ENCODE results near the gene PSMD10. TPM values are rescaled to one million over a fixed set of nuclear protein-coding genes. Genes with fewer than 3 reads are reported as not detected.

PSMD10 gene
- total RNA-seq, 4 donors from 2014 or later, result 23.4 to 42.5 (median 36.0) TPM

DNA sequence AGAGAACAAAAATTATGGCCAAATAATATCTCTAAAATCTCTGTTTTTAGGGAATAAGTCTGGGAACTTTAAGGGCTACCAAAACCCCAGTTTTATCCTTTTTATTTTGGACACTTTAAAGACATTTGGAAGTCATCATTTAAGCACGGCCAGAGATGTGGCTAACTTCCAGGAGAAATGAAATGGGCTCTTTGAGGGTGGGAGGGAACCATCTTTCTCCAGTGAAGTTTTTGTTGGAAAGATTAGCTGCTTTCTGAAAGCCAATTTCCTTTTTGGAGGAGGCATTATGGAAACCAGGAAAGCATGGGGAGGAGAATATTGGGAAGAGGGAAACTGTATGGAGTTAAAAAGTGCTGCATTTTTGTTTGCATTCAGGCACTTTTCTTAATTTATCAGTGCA, 41.7 kb downstream of the PSMD10 start:
- intact Hi-C loops (cut with DNase I; ENCODE audit: low total_unique reads), result no loop called here
- DNase-seq (ENCODE audit: low spot score in 2 of 2), result no peak
- TF ChIP-seq, protein P1, sequence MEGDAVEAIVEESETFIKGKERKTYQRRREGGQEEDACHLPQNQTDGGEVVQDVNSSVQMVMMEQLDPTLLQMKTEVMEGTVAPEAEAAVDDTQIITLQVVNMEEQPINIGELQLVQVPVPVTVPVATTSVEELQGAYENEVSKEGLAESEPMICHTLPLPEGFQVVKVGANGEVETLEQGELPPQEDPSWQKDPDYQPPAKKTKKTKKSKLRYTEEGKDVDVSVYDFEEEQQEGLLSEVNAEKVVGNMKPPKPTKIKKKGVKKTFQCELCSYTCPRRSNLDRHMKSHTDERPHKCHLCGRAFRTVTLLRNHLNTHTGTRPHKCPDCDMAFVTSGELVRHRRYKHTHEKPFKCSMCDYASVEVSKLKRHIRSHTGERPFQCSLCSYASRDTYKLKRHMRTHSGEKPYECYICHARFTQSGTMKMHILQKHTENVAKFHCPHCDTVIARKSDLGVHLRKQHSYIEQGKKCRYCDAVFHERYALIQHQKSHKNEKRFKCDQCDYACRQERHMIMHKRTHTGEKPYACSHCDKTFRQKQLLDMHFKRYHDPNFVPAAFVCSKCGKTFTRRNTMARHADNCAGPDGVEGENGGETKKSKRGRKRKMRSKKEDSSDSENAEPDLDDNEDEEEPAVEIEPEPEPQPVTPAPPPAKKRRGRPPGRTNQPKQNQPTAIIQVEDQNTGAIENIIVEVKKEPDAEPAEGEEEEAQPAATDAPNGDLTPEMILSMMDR (IDR thresholded peaks at IDR 0.05), result no peak
- no peak for TF ChIP-seq POLR2A (IDR thresholded peaks at IDR 0.05)
- H3K4me3 ChIP-seq (ENCODE audit: low read depth, poor library complexity, severe bottlenecking), result no peak overlapping the region
- 37 to 38% methylated on average over 1 of the region's 1 CpG for WGBS, 2 donors

DNA sequence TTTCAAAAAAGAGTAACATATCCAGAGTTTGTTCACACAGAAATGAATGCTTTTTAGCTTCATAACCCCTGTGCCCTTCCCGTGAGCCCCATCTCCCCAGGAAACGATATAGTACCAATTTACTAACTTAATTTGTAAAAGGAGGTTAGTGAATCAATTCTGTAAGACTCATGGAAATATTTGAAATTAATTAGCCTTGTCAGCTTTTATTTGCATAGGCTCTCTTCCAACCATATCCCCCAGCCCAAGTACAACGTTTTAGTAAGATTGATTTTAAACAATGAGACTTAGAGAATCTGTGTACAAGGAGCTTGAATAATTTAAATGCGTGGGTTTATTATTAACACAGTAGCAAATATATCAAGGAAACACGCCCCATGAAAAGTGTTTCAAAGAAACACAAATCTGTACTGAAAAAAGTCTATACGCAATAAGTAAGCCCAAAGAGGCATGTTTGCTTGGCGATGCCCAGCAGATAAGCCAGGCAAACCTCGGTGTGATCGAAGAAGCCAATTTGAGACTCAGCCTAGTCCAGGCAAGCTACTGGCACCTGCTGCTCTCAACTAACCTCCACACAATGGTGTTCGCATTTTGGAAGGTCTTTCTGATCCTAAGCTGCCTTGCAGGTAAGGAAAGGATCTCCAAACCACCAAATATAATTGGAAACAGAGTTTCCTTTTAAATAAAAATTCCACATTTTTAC, 46.6 kb downstream of the PSMD10 start, which contains the start of gene VSIG1:
VSIG1 (plus strand) TSS at position 512 of the 703 bp plus-strand sequence; CDS start at position 578, 66 bp downstream.
- TF ChIP-seq POLR2A (IDR thresholded peaks at IDR 0.05), result no peak
- TF ChIP-seq, protein P1 (IDR thresholded peaks at IDR 0.05), result no peak
- no peak within 1 kb of the TSS for H3K4me3 ChIP-seq (ENCODE audit: low read depth, poor library complexity, severe bottlenecking)
- 75 to 87% methylated on average over 10 of the region's 10 CpGs for WGBS, 2 donors
- intact Hi-C loops (cut with DNase I; ENCODE audit: low total_unique reads), result no loop called here
- no peak for DNase-seq (ENCODE audit: low spot score in 2 of 2)

DNA sequence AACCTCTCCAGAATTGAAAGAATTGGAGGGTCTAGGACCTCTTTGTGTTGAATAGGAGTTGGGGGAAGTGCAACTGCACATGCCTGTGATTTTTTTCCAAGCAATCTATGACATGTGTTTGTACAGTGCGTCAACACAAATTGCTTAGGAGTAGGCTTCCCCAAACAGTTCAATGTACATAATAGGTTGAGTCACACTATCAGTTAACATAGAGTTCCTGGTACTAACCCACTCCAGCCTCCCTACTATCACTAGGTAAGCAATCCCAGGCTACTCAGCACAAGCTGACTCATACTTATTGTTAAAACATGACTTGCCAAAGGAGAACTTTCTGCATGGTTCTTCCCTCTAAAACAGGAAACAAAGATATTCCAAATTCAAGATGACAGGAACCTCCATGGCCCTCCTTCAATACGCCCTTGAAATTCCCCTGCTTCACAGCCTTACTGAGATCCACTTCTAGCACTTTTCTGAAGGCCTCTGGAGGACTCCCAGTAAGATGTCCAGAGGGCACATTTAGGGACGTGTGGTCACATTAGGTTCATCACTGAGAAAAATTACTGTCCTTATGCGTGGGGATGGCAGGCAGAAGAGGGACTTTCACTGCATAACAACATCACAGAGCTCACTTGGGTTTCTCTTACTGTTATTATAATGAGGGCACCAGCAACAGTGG, 54.9 kb downstream of the PSMD10 start:
- H3K4me3 ChIP-seq (ENCODE audit: low read depth, poor library complexity, severe bottlenecking), result no peak overlapping the region
- no peak for DNase-seq (ENCODE audit: low spot score in 2 of 2)
- intact Hi-C loops (cut with DNase I; ENCODE audit: low total_unique reads), result no loop called here
- WGBS, 2 donors, result 60 to 73% methylated on average over 4 of the region's 4 CpGs
- TF ChIP-seq, protein P1 (IDR thresholded peaks at IDR 0.05), result no peak
- no peak for TF ChIP-seq POLR2A (IDR thresholded peaks at IDR 0.05)

DNA sequence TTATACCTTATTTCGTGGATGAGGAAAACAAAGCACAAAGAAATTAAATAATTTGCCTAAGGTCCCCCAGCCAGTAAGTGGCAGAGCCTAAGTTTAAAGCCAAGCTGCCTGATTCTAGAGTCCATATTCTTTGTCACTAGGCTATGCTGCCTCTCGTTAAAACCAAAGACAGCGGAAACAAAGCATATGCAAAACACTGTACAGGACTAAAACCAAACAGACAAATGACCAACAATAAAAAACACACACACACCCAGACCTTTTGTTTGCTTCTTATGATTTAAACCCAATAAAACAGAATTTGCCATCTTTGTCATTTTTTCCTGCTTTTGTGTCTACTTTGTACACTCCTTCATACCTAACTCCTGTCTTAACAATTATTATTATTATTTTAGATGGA, 56.6 kb downstream of the PSMD10 start:
- 73 to 88% methylated on average over 3 of the region's 3 CpGs for WGBS, 2 donors

More for the DNA sequence above, 56.6 kb downstream of the PSMD10 start:
- intact Hi-C loops (cut with DNase I; ENCODE audit: low total_unique reads), result no loop called here
- H3K4me3 ChIP-seq (ENCODE audit: low read depth, poor library complexity, severe bottlenecking), result no peak overlapping the region
- no peak for DNase-seq (ENCODE audit: low spot score in 2 of 2)
- TF ChIP-seq POLR2A (IDR thresholded peaks at IDR 0.05), result no peak
- TF ChIP-seq, protein P1 (IDR thresholded peaks at IDR 0.05), result no peak

Other genes with a start within 250 kb of the PSMD10 start
- gene TEX13B, start 109.2 kb downstream of the PSMD10 start, total RNA-seq, result not detected
- 1 to 10 TPM in 2 of 4 donors, not detected in 2; 1.2 to 1.6 TPM for gene VSIG1, start 46.5 kb downstream of the PSMD10 start, total RNA-seq
- gene ATG4A, start 236 bp upstream of the PSMD10 start, total RNA-seq, result 1 to 10 TPM; 3.8 to 9.1 (median 6.5) TPM

Data from lower leg skin (tissue), 4 donors.